HUDEP-2 (cell line): ENCODE results near the gene SETD9.

Experiments used
- DNase-seq, 76 experiments: peaks; one replicate each; lab custom pipeline; 2025; ENCODE audit not compliant: unreplicated experiment in 76 of 76; lab: John Stamatoyannopoulos, UW

SETD9 gene

GRCh38 chr5:56922922-56923321, 13.5 kb downstream of the SETD9 start:
- DNase-seq: no peak

GRCh38 chr5:56934325-56934724, 24.9 kb downstream of the SETD9 start:
- DNase-seq: no peak

GRCh38 chr5:56938858-56939257, 29.5 kb downstream of the SETD9 start:
- no peak for DNase-seq

GRCh38 chr5:56941981-56942380, 32.6 kb downstream of the SETD9 start:
- DNase-seq: no peak

GRCh38 chr5:56947052-56947451, 37.7 kb downstream of the SETD9 start:
- no peak for DNase-seq

GRCh38 chr5:56950626-56951125, 41.3 kb downstream of the SETD9 start:
- peak in 66 of 76 experiments; percentile 5 to 67 (median 38) for DNase-seq

- peak in 9 of 76 experiments; percentile 0 to 40 (median 4) for DNase-seq
These were observed 41.9 kb downstream of the SETD9 start for GRCh38 chr5:56951126-56951945.

- peak in 67 of 76 experiments; percentile 2 to 67 (median 40) for DNase-seq
These were observed 42.7 kb downstream of the SETD9 start, which contains the start of gene MIER3 for GRCh38 chr5:56951946-56952691. MIER3 (minus strand) TSS chr5:56952123; CDS start chr5:56952102, 21 bp downstream.

- no peak for DNase-seq
These were observed 44.9 kb downstream of the SETD9 start for GRCh38 chr5:56954262-56954661.

- DNase-seq: no peak
These were observed 49.2 kb downstream of the SETD9 start for GRCh38 chr5:56958595-56958994.

GRCh38 chr5:56959326-56959725, 49.9 kb downstream of the SETD9 start:
- no peak for DNase-seq

GRCh38 chr5:56961746-56962145, 52.4 kb downstream of the SETD9 start:
- no peak for DNase-seq

- no peak for DNase-seq
These were observed 52.9 kb downstream of the SETD9 start for GRCh38 chr5:56962286-56962685.

GRCh38 chr5:56963246-56963645, 53.9 kb downstream of the SETD9 start:
- DNase-seq: no peak

- DNase-seq: no peak
These were observed 54.8 kb downstream of the SETD9 start for GRCh38 chr5:56964173-56964572.
